DMS 273 (cell line): ENCODE data around the gene UPF3A.

ENCODE experiments used
- DNase-seq: peaks from one replicate; lab custom pipeline; 2025; ENCODE audit not compliant: unreplicated experiment; lab: John Stamatoyannopoulos, UW

The UPF3A gene

DNA sequence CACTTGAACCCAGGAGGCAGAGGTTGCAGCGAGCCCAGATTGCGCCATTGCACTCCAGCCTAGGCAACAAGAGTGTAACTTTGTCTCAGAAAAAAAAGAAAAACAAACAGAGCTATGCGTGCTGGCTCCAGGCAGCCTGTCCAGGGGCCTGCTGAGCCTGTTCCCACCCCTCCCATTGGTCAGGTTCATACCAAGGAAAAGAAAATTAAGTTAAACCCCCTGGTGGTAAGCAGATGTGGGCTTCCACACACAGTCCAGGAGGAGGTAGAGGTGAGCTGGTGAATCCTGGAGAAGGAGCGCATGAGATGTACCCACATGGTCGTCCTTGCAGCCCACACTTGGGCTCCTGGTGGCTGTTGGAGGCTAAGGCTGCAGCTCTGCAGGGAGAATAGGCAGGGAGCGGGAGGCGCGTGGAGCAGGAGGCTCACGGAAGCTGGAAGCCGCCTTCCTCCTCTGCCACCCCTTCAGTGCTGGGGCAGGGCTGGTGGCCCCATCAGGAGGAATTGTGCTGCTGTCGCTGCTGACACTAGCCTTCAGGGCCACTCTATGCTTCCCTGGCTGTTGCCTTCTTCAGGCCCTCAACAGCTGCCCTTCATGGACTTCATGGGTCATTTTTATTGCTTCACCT lies 22.4 kb downstream of the UPF3A start:
- DNase-seq = no peak

DNA sequence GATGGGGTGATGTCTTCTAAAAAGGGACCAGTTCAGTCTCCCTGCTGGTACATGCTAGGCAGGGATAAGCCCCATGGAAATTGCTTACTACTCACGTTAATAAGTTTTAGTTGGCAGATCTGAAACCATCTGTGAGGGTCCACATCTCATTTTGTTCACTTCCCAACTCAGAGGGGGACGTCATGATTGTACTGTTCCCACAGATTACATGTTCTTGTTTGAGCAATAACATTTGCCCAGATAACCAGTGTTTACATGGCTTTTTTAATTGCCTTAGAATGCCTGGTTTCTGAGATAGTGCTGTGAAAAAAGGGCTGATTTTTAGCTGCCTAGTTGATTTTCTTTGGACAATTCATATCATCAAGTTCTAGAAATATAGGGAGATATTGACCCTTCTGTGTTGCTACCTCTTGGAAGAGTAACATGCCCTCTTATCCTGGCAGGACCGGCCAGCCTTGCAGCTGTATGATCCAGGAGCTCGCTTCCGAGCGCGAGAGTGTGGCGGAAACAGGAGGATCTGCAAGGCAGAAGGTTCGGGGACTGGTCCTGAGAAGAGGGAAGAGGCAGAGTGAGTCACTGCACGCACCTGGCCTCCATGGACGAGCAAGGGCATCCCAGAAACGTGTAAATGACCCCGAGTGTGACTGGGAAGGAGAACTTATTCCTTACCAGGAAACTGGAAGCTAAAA lies 23.1 kb downstream of the UPF3A start:
- DNase-seq = no peak

GRCh38 chr13:114309086-114309485 lies 27.7 kb downstream of the UPF3A start:
- no peak for DNase-seq

GRCh38 chr13:114309806-114310410 lies 28.5 kb downstream of the UPF3A start:
- peak; percentile 85 for DNase-seq

DNA sequence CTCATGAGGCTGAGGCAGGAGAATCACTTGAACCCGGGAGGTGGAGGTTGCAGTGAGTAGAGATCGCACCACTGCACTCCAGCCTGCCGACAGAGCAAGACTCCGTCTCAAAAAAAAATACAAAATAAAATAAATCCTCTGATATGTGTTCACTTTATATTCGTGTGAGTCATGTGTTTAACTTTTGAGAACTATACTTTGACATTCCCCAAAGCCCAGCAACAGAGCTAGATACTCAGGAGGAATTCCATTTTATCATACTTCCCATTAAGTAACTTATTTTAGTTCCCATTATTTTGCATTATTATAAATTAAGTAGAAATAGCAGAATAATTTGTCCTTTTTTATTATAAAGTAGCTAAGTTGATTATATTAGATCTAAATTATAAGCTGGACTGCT lies 29.6 kb downstream of the UPF3A start:
- DNase-seq = no peak

DNA sequence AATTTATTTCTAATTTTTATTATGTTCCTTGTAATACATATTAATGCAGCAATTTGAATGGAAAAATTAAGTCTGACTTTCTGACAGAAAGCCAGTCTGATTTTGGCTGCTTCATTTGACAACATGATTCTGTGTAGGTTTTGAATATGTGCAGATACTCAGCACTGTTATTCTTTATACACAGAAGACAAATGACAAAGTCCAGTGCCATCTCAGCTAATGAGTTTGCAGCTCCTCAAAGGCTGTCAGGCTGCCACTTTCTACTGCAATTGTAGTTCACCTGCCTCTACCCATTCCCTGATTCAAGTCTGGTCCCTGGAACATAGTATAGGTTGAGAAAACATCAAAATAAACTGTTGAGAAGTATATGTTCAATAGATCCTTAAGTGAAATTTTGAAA lies 30.0 kb downstream of the UPF3A start:
- no peak for DNase-seq

DNA sequence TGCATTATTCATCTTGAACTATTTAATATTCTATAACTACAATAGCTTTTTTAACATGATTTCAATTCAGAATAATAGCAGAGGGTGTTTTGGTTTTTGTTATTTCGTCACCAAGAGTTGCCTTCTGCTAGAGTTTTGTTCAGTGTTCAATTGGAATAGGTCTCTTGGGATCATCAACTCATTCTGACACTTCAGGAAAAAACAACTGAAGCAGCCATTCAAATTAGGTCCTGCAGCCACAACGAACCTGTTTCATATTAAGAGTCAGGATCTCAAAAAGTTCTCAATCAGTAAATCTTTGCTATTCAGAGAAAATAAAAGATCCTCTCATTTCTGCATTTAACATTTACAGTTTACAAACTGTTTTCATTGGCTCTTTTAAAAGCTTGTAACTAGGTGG lies 30.5 kb downstream of the UPF3A start:
- DNase-seq = peak; percentile 43

DNA sequence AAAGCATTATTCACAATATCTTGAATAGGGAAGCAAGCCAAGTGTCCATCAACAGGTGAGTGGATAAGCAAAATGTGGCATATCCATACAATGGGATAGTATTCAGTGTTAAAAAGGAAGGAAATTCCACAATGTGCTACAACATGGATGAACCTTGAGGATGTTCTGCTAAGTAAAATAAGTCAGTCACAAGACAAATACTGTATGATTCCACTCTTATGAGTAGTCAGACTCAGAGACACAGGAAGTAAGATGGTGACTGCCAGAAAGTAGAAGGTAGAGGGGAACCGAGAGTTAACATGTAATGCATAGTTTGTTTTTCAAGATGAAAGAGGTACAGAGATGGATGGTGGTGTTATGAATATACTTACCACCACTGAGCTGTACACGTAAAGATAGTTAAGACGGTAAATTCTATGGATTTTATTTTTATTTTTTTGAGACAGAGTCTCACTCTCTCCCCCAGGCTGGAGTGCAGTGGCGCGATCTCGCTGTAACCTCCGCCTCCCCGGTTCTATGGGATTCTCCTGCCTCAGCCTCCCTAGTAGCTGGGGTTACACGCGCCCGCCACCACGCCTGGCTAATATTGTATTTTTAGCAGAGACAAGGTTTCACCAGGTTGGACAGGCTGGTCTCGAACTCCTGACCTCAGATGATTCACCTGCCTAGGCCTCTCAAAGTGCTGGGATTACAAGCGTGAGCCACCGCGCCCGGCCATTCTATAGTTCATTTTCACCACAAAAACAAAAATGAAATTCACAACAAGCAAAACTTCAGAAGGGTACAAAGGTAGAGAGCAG lies 31.9 kb downstream of the UPF3A start:
- no peak for DNase-seq

DNA sequence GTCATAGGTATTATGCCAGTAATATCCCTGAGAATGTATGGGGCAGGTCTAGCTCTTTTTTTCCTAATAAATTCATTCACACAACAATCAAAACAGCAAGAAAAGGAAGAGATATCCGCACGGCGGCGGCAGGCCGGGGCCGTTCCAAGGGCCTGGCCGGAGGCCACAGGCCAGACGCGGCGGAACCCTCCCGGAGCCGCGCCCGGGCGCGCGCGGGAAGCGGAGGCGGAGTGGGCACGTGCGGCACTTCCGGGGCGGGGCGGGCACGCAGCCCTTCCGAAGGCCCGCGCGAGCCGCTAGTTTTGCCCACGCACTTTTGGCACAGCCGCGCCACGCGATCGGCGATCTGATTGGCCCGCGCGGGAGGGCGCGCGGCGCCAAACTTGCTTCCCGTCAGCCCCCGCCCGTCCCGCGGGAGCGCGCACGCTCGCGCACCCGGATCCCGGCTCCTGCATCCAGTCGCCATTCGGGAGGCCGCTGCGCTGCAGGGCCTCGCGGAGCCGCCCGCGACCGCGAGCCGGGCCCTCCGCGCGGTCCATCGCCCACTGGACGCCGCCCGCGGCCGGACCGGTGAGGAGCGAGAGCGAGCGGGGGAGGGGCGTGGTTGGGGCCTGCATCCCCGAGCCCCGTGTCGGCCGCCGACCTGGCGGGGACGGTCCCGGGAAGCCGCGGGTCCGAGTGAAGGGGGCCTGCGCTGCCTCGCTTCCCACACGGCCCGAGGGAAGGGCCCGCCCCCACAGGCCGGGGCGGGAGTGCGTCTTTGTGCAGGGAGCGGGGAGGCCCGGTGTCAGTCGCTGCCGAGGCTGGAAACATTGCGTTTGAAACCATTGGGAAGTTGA lies 32.9 kb downstream of the UPF3A start, which contains the start of gene CHAMP1:
Gene CHAMP1 (plus strand): TSS at position 430 of the 839 bp plus-strand sequence. CDS start 9,340 bp downstream, outside the sequence.
- peak; percentile 98 for DNase-seq

- no peak for DNase-seq
These were observed 33.8 kb downstream of the UPF3A start for GRCh38 chr13:114315074-114315785.

DNA sequence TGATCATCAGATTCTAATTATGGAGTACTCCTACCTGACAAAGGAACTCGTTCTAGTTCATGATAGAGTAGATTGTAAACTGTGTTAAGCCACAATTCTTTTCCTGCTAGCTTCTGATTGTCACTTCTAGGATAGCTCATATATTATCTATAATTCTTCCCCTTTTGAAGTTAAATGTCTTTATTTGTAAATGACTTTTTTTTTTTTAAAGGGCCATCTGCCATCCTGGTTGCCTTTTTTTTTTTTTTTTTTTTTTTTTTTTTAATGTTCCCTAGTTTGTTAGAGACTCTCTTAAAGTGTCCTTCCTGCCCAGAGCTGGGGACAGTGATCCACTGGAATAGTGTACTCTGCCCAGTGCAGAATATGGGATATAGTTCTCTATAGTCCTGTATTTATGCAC lies 37.2 kb downstream of the UPF3A start:
- no peak for DNase-seq

DNA sequence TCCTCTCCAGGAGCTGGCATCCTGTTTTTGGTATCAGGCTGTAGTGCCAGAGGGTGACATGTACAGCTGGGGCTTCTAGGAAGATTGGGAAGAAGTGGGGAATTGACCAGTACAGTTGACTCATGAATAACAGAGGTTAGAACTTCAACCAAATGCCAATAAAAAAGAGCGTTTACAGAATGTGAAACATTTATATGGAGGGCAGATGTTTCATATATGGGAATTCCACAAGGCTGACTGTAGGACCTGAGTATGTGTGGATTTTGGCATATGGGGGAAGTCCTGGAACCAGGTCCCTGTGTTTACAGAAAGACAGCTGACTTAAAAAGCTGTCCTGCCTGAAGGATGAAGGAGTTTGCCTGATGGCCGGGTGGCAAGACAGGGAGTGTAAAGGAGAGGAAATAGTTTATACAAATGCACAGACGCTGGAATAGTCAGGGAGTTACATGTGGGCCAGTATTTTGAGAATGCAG lies 38.1 kb downstream of the UPF3A start:
- DNase-seq = no peak

DNA sequence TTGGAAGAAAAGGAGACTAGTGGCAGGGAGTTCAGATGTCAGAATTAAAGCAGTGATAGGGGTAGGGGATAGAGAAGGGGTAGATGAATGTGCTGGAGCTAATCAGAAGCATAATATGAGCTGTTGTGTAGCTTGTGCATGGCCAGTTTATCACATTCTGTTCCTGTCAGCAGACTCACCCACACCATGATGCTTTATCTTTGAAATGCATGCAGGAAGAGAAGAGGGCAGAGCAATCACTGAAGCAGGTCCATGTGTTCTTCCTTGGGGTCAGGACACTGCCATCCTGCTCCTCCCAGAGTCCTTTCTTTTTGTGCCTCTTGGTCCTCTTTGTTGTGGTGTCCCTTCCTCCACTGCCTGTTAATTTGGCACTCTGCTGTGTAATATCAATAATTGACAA lies 38.7 kb downstream of the UPF3A start:
- no peak for DNase-seq

GRCh38 chr13:114321256-114321655 lies 39.9 kb downstream of the UPF3A start:
- DNase-seq = no peak

DNA sequence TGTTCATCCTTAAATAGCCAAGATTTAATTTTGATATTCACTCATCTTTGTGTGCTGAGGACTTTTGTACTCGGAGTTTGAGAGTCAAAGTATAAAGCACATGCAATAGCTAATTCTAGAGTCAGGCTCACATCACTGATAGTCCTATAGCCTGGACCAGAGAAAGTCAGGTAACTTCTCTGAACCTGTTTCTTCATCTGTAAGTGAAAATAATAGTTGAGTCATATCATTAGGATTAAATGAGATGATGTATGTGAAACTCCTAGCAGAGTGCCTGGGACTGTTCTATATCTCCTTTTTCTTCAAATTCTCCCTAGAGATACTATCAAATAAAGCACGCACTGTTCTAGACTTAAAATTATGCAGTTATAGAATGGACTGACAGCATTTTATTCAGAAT lies 41.9 kb downstream of the UPF3A start:
- DNase-seq = no peak

- no peak for DNase-seq
These were observed 42.9 kb downstream of the UPF3A start for GRCh38 chr13:114324334-114324733.

- DNase-seq = no peak
These were observed 44.3 kb downstream of the UPF3A start for GRCh38 chr13:114325729-114326128.

GRCh38 chr13:114328034-114328433 lies 46.6 kb downstream of the UPF3A start:
- DNase-seq = no peak

DNA sequence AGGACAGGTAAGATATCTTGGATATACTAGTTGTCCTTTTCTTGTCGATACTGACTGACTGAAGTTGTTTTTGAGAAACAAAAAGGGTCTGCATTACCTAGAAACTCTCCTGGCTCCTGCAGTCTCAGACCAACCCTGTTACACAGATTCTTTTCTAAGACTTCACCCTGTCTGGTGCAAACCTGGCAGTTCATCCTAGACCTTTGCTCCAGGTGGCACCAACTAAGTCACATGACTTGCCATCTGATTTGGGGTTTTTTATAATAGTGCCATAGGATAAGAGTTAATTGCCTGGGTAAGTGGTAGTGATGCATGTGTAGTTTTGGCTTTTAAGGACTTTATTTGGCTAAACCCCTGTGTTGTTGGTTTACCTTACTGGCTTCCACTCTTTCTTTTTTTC lies 47.2 kb downstream of the UPF3A start:
- DNase-seq = no peak

DNA sequence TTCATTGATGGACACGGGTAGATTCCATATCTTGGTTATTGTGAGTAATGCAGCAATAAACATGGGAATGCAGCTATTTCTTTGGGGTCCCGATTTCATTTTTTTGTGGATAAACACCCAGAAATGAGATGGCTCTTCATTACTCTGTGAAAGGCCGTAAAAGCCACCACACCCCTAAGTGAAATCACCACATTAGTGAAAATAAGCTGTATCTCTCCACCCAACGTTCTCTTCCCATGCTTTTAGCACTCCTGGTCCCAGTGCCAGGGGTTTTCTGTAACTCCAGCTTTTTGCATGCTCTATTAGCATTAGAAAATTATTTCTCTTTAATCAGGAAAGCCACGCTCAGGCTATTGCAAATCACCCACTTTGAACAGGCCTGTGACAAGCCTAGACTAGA lies 48.7 kb downstream of the UPF3A start:
- no peak for DNase-seq
